HG02798 (cell line): Measurements from ENCODE around the gene TCEA2.

Source experiments
- ATAC-seq: cut with Tn5 transposase; IDR thresholded peaks from one replicate; pipeline ENCODE4 v1.9.1; 2021; ENCODE audit warnings: mild to moderate bottlenecking; ENCODE audit not compliant: unreplicated experiment, poor library complexity

TCEA2 gene

DNA sequence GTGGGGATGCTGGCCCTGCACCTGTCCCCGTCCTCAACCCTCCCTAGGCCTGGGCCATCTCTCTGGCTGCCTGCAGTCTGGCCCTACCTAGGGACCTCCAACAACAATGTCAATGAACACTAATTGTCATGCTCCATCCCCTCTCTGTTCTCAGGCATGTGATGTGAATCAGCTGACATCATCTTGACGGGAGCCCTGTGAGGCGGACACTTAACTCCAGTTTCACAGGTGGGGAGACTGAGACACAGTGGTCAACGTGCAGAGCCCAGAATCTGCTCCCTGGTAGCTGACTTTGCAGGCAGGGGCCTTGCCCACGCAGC is 762 bp upstream of the TCEA2 start:
- no peak for ATAC-seq

DNA sequence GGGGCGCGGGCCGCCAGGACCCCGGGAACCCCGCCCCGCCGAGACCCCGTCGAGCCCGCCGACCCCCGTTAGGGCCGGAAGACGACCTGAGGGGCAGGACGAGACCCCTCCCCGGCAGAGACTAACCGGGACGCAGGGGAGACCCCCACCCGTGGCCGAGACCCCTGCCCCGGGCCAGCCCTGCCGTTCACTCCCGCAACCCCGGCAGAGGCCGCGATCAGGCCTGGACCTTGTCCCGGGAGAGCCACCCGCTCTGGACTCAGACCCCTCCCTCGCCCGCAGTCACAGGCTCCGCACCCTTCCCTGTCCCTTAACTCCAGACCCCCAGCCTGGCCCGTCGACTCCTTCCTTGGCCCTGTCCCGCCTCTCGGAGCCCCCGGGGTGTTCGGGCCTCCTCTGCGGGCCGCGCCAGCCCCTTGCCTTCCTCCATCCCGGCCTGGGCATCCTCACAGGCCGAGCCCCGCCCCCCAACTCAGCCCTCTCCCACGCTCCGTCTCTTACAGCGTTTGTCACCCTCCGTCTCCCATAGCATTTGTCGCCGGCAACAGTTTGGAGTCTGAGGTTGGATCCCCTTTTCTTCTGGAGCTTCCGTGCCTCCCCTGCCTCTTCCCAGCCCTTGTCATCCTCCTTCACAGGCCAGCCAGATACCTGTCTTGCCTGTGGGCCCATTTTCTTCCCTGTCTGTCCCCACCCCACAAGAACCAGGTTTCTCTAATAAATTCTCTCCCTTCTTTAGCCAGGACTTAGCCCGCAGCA is 569 bp downstream of the TCEA2 start:
- ATAC-seq: no peak

DNA sequence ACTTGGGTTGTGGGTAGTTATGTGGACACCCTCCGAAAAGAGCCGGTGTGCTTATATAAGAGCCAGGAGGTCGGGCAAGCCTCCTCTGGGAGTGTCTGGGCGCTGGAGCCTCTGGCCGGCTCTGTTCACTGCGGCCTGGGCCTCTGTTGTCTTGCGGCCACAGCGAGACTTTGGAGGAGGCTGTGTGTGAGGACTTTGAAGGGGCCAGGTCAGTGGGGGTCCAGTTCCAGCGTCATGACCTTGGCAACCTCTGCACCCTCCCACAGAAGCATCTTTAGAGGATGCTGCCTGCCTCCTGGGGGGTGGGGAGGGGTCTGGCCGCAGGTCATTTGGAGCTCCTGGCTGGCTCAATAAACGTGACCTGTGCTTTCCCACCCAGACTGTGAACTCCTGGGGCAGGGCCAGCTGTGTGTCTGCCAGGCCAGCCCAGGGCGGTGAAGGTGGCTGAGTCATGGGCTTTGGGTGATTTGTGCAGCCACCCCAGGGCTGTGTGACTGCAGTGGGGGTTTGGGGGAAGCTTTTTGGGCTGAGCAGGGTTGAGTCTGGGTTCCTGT is 1.2 kb downstream of the TCEA2 start:
- ATAC-seq: no peak

DNA sequence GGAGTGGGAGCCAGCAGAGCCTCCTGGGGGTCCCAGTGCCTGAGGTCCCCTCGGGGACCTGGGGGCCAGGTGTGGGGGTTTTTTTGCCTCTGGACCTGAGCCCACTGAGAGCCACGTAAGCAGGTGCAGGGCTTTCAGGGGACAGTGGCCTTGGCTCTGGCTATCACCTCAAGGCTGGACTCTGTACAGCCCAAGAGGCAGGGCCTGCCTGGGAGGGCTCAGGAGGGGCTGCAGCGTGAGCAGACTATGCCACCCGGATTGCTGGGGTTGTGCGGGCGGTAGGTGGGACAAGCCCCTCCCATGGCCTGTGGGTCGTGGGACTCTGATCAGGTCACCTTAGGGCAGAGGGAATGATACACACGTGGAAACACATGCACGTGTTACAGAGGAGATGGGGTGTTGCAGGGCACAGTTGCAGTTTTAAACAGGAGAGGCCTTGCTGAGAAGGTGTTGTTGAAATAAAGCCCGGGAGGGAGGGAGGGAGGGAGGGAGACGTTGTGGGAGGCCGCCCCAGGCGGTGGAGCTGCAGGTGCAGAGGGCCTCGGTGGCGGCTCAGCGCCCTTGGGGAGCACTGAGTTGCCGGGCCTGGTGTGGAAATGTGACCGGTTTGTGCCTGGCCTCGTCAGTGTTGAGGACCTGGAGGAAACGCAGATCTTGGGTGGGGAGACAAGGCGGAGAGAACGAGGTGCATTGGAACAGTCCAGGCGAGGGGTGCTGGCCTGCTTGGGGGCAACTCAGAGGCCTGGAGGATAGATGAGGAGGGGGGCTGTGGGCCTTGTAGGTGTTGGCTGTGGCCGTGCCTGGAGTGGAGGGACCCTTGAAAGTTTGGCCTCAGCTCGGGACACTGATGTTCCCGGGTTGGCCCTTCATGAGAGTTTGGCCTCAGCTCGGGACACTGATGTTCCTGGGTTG is 2.3 kb downstream of the TCEA2 start:
- ATAC-seq: no peak

DNA sequence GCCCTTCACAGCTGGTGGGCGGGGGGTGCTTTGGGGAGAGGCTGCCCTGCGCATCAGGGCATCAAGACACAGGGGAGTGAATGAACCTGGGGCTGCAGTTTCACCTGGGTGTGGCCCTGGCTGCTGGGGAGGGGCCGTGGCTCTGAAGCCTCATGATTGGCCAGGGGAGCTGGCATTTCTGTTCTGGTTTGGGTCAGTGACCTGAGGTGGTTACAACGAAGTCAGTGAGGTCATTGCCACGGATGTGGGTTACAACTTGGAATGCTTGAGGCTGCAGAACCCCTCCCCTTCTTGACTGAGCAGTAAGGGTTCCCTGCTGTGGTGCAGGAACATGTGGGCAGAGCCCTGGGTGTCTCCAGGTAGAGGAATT is 3.0 kb downstream of the TCEA2 start:
- ATAC-seq: no peak

DNA sequence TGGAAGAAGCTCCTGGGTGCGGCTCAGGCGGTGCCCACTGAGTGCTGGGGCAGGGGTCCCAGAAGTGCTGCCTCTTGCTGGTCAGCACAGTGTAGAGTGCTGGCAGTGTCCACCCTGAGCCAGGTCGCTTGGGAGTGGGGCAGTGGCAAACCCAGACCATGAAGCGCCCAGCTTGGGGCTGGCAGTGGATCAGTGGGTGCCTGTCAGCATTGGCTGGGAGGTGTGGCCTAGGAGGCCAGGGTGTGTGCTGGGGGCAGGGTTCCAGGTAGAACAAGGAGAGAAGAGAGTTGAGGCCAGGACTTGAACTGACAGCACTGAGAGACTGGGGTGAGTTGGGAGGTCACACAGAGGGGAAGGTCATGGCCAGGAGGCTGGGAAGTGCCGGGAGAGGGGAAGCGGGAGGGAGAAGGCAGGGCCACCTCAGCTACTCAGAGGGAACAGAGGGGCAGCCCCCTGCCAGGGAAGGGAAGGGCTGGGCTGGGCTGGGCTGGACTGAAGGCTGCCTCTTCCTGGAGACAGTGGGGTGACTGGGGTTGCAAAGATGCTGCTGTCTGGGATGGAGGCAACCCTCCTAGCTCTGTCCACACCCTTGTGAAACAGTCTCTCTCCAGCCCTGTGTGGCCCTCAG is 4.1 kb downstream of the TCEA2 start:
- ATAC-seq: no peak

DNA sequence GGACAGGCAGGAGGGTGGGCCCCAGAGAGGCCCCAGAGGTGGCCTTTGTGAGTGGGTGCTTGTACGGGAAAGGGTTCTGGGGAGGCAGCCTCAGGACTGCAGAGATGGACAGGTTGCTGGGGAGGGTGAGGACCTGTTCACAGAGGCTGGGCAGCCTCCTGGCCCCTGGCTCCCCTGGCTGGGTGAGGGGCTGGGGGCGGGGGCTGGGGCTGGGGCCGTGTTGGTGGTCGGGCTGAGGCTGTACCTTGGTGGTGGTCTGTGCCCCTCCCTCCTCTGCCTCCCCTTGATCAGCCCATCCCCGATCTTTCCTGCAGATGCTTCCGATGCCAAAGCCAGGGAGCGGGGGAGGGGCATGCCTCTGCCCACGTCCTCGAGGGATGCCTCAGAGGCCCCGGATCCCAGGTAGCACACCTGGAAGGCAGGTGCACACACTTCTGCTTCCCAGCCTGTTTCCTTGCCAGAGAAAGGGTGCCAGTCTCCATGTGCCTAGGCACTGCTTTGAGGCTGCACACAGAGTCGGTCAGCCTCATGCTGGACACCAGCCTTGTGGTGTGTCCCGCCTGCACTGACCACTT is 4.8 kb downstream of the TCEA2 start:
- ATAC-seq: no peak

DNA sequence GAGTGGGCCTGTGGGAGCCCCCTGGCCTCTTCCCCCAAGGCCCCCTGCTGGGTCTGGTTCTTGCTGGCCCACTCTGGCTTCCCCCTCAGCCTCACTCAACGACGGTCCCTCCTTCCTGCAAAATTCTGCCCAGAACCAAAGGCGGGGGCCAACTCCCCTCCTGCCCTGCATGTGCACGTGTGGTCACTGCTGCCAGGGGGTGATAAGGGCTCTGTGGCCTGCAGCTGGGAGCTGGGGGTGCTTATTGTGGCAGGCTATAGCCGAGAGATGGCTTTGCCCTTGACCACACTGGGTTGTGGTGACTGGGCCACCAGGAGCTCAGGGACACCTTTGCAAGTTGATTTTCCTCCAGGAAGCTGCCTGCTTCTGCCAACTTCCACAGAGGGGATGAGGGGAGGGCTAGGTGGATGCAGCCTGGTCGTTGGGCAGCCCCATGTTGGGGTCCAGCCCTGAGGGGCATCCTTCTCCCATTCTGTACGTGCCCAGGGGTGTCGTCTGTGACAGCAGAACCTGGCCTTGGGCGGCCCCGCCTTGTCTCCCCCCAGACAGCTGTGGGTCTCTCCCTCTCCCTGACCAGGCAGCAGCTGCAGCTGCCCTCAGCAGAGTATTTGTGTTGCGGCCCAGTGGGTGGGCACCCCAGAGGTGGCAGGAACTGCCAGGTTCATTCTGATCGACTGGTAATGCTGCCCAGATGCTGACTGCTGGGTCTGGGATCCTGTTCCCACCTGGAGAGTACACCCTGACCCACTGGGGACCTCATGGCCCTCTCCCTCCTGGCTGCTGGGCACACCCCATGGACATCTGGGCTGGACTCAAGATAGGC is 5.6 kb downstream of the TCEA2 start:
- ATAC-seq: no peak

DNA sequence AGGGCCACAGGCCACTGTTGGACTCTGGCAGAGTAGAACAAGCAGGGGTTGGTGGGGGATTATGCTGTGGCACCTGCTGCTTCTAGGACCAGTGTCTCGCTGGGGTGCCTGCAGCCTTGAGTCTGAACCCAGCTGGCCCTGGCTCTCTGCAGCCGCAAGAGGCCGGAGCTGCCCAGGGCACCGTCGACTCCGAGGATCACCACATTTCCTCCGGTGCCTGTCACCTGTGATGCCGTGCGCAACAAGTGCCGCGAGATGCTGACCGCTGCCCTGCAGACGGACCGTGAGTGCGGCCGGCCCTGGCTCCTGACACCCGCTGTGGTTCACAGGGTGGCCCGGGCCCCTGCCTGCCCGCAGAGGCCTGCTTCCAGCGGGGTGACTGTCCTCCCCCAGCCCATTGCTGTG is 6.2 kb downstream of the TCEA2 start:
- ATAC-seq: no peak

DNA sequence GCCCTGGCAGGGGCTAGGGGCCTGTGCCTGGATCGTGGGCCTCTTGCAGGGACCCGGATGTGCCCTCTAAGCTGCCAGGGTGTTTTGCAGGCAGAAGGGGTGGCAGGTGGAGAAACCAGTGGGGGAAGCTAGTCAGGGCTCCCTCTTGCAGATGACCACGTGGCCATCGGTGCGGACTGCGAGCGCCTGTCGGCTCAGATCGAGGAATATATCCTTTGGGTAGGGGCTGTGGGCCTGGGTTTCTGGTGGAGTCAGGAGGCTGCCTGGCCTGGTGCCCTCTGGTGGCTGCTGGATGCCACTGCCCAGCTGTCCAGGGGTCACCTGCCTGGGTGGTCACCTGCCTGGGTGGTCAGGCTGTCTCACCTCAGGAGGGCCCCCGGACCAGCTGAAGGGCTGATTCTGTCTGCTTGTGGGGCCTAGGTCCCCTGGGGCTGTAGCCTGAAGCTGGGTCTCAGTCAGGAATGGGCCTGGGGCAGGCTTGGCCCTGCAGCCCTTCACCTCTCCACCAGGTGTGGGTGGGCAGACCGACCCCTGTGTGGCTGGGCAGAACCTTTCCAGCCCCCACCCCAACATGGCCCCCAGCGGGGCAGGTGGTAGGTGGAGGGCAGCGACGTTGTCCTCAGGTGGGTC is 6.7 kb downstream of the TCEA2 start:
- ATAC-seq: no peak

DNA sequence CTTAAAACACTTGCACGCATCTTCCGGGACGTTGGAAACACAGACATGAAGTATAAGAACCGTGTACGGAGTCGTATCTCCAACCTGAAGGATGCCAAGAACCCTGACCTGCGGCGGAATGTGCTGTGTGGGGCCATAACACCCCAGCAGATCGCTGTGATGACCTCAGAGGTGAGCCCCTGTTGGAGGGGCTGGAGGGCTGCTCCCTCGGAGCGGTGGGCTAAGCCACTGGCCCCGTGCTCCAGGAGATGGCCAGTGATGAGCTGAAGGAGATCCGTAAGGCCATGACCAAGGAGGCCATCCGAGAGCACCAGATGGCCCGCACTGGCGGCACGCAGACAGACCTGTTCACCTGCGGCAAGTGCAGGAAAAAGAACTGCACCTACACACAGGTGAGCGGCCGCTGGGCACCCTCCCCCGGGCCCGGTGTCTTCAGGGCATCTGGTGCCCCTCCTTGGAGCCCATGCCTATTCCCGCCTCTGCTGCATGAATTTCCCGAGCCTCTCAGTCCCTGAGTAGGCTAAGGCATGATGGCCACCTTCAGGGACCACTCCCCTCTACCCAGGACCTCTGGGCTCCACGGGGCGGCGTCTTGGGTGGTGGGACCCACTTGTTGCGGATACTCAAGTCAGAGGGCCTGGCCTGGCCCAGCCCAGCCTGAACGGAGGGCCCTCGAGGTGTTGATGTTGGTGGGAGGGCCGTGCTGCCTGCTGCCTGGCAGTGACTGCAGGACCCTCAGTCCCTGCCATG is 7.4 kb downstream of the TCEA2 start:
- no peak for ATAC-seq

DNA sequence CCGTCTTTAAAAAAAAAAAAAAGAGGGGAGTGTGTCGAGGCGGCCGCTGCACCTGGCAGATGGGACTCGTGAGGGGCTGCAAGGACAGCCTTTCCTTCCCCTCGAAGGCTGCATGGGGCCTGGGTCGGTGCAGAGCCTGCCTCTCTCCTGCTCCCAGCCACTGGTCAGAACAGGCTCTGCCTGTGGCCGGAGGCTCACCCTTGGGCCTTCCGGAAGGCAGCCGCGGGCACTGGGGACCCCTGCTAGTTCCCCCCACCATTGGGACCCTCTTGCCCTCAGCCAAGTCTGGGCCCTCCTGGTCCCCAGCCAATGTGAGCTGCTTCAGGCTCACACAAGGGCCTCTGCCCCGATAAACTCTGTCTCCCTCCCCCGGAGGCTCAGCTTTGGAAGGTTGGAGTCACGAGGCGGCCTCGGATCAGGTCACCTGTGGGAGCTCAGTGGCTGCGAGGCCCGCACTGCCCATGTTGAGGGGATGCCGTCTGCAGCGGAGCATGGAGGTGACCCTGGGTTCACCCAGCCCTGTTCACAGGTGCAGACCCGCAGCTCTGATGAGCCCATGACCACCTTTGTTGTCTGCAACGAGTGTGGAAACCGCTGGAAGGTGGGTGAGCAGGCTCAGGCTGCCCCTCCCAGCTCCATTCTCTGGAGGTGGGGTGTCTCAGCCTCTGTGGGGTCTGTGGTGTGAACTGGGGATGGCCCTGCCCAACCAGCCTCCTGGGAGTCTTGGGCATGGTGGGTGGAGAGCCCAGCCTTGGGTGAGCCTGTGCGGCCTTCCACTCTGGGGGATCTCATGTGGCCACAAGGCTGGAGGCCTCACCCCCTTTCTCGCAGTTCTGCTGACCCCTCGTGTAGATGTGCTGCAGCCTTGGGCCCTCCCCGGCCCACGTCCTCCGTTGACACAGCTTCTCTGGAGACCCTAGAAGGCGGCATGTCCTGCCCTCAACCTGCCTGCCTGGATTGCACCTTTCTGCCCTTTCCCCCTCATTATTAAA is 8.6 kb downstream of the TCEA2 start:
- ATAC-seq: no peak

DNA sequence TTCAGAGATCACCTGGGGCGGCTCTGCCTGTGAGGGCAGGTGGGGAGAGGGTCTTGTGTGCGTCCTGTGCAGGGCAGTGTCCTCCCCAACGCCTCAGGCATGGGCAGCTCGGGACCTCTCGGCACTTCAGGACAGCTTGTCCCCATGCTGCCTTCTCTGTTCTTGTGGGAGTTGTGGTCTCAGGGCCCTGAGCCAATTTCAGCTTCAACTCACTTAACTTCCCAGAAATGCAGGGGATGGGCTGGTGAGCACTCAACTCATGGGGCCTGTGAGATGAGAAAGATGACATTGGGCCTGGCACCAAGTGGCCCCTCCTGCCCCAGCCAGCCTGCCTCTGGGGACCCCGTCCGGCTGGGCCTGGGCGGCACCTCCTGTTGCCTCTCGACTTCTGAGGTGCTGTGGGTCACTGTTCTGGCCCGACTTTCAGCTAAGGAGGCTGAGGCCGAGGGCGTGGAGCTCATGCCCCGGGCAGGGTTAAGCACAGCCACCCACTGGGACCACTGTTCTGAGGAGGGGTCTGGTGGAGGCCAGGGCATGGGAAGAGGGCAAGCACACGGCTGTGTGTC is 9.6 kb downstream of the TCEA2 start:
- no peak for ATAC-seq

DNA sequence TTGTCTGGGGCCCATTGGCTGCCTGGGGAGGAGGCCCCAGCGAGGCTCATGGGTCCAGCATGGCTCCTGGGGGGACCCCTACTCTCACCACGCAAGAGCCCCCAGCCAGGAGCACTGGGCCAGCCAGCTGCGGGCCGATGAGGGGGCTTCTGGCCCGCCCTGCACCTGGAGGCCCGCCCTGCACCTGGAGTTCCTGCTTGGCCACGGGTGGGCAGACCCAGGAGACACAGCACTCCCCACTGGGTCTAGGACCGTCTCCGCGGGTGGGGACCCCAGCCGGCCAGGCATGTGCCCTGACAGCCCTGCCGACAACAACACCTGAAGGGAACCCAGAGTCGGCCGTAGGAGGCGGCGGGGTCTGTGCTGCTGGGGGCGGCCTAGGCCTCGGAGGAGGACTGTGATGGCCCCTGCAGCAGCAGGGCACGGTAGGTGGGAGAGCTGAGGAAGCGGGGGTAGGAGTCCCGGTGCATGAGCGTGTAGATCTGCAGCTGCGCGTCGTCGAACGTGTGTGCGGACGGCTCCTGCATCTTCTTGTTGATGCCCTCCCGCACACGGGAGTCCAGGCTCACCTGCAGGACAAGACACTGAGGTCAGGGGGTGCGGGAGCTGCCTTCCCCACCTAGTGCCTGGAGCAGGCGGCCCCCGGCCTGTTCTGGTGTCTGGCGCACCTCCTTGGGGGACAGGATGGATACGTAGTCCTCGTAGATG is 10.6 kb downstream of the TCEA2 start:
- ATAC-seq: no peak

DNA sequence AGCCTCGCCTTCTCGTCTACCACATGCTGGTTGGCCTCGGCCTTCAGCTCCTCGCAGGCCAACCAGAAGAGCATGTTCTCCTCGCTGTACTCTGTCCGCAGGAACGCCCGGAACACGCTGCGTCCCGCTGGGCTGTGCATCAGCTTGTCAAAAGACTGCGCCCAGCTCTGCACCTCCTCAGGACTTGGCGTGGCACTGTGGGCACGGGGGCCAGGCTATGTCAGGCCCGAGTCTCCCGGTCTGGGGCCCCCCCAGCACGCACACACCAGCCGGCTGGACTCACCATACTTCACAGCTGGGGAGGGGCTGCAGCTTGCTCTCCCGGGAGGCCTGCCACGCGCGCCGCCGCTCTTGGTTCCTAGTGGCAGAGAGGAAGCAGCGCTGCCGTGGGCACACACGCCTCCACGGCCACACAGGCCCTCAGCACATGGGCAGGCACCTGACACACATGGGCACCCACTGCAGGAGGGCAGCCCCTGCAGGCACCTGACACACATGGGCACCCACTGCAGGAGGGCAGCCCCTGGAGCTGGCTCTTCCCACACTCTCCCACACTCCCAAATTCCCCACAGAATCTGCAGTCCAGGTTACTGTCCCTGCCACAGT is 11.3 kb downstream of the TCEA2 start:
- ATAC-seq: no peak

DNA sequence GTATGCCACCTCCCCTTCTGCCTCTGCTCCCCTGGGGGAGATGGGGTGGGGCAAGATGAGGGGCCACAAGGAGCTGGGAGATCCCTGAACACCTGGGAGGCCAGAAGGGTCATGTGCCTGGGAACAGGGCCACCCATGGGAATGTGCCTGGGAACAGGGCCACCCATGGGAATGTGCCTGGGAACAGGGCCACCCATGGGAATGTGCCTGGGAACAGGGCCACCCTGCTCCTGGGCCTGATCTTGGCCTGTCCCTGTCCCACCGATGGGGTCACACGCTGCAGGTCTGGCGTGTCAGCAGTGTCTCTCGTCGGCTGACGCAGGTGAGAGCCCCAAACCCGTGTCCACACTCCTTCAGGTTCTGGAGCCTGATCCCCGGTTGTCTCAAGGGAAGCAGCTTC is 12.0 kb downstream of the TCEA2 start:
- ATAC-seq: no peak
